Stomach (tissue), 9 donors: ENCODE results near the gene COL11A2. TPM values are rescaled to one million over a fixed set of nuclear protein-coding genes. Genes with fewer than 3 reads are reported as not detected.
"Not testable (repeated sequence)": the region's sequence is repeated elsewhere in the genome, so short reads cannot be mapped to it uniquely, and the experiment has no call there.

ENCODE experiments used
- DNase-seq, 2 donors: peaks; one replicate each; pipeline versions ENCODE4 v3.0.0 to v3.0.0-alpha.2; 2013 to 2019
- H3K27ac ChIP-seq, 5 donors: fragments of 200-600 bp in 4 of 5; sonication (generic) in 4 of 5; one replicate each; pipeline ENCODE4 v1.5.1; 2013 to 2019; ENCODE audit warnings: mild to moderate bottlenecking in 1 of 5, moderate library complexity in 1 of 5
- H3K27me3 ChIP-seq, 3 donors: fragments of 200-600 bp; sonication (generic); one replicate each; pipeline ENCODE4 v1.5.1; 2017 to 2019; ENCODE audit warnings: mixed run types in 1 of 3
- H3K36me3 ChIP-seq, 4 donors: fragments of 200-600 bp; sonication (generic); 1 replicate in 3 of 4; 2 replicates in 1 of 4; pipeline ENCODE4 v1.5.1; 2016 to 2019
- H3K4me1 ChIP-seq, 4 donors: fragments of 200-600 bp; sonication (generic); one replicate each; pipeline ENCODE4 v1.5.1; 2016 to 2019
- H3K4me3 ChIP-seq, 4 donors: fragments of 200-600 bp; sonication (generic) in 3 of 4; one replicate each; pipeline ENCODE4 v1.5.1; 2016 to 2019; ENCODE audit warnings: mild to moderate bottlenecking in 1 of 4
- H3K9me3 ChIP-seq, 4 donors: fragments of 200-600 bp; sonication (generic); one replicate each; pipeline ENCODE4 v1.5.1; 2016 to 2019
- CTCF ChIP-seq, 7 experiments: fragments of 450-650 bp in 4 of 7; fragments of 200-600 bp in 3 of 7; sonication (generic) in 3 of 7; IDR thresholded peaks; one replicate each; pipeline ENCODE4 v1.5.1; 2016 to 2019; ENCODE audit warnings: antibody characterized with exemption in 7 of 7, control low read depth in 2 of 7, mild to moderate bottlenecking in 1 of 7
- EP300 ChIP-seq: sonication (generic); formaldehyde crosslinking; IDR thresholded peaks from one replicate; pipeline ENCODE4 v1.6.1; 2017; ENCODE audit warnings: antibody characterized with exemption
- POLR2A ChIP-seq, 4 donors: fragments of 450-650 bp; IDR thresholded peaks; one replicate each; pipeline ENCODE4 v1.6.1; 2016; ENCODE audit warnings: antibody characterized with exemption in 4 of 4, control low read depth in 2 of 4, mild to moderate bottlenecking in 1 of 4, moderate library complexity in 1 of 4
- POLR2AphosphoS5 ChIP-seq, 3 donors: sonication (generic); formaldehyde crosslinking; IDR thresholded peaks; one replicate each; pipeline ENCODE4 v1.6.1; 2016; ENCODE audit warnings: antibody characterized with exemption in 3 of 3
- WGBS, 5 donors: extraction: QIAGEN DNeasy Blood & Tissue Kit in 3 of 5; methylation state at CpG; one replicate each; pipeline versions ENCODE4 v1.1.5 to v1.1.7; 2013 to 2018; 5-methylcytosine and 5-hydroxymethylcytosine counted together
- intact Hi-C: fragments of 100-400 bp; cut with DNase I; formaldehyde crosslinking; loops from one replicate; pipeline ENCODE4 v1.15.1; 2023; ENCODE audit warnings: low total_unique reads
- polyA plus RNA-seq, 3 donors: library from polyadenylated mRNA; stranded (reverse); fragments of 200-250 nt; gene quantifications; one replicate each; pipeline ENCODE4 v1.2.3, GENCODE V29; 2013
- total RNA-seq, 5 donors: library from RNA; depleted of rRNA; stranded (reverse); fragments of >200 nt; gene quantifications; one replicate each; pipeline versions ENCODE4 v1.1.0 to v1.2.3, GENCODE V29; 2014 to 2016
- donor health status: healthy with polysubstance abuse.
- donor health status: Bipolar disorder and iron deficiency.
- donor health status: healthy.

COL11A2 gene
- total and polyA plus RNA-seq, 8 donors: under 0.01 to 1.5 (median 0.87) TPM; not detected in 3

- Histone ChIP-seq H3K36me3 (no peaks in the 10 kb centered on the region), H3K27ac (no peak overlapping the region), H3K4me3 (no peak overlapping the region), H3K27me3 (peaks cover 0 to 50% (median 12%) of the 10 kb centered on the region in 3 donors), H3K9me3 (no peaks in the 10 kb centered on the region), H3K4me1 (no peaks in the 10 kb centered on the region)
- TF ChIP-seq POLR2AphosphoS5 (IDR thresholded peaks at IDR 0.05) (no peak), POLR2A (IDR thresholded peaks at IDR 0.05) (no peak), CTCF (IDR thresholded peaks at IDR 0.05) (no peak), EP300 (no peak)
- no peak for DNase-seq
- intact Hi-C loops: loop anchor here (10.0 kb wide), 1 partner anchor 112 kb away; no protein-coding TSS in a partner anchor
Observed at GRCh38 chr6:33236328-33236727, 44.1 kb upstream of the COL11A2 start.

GRCh38 chr6:33235221-33235634 lies 43.0 kb upstream of the COL11A2 start:
- Histone ChIP-seq H3K36me3 (no peaks in the 10 kb centered on the region), H3K9me3 (no peaks in the 10 kb centered on the region), H3K27me3 (peaks cover 0 to 39% (median 12%) of the 10 kb centered on the region in 3 donors), H3K4me3 (no peak overlapping the region), H3K27ac (no peak overlapping the region), H3K4me1 (no peaks in the 10 kb centered on the region)
- intact Hi-C loops: loop anchor here (10.0 kb wide), 1 partner anchor 110 kb away; no protein-coding TSS in a partner anchor
- WGBS, 5 donors: 13 to 24% (median 19%) methylated on average over 6 of the region's 6 CpGs
- no peak for TF ChIP-seq POLR2A (IDR thresholded peaks at IDR 0.05)
- TF ChIP-seq CTCF (IDR thresholded peaks at IDR 0.05): no peak
- TF ChIP-seq POLR2AphosphoS5 (IDR thresholded peaks at IDR 0.05): no peak
- no peak for TF ChIP-seq EP300
- DNase-seq: no peak

- H3K27ac ChIP-seq, H3K4me1 ChIP-seq, H3K4me3 ChIP-seq, intact Hi-C loops, DNase-seq, H3K36me3 ChIP-seq, H3K9me3 ChIP-seq: not testable (repeated sequence)
- H3K27me3 ChIP-seq: peaks cover 0 to 47% (median 0%) of the 10 kb centered on the region in 3 donors
- WGBS, 5 donors: 43 to 61% (median 44%) methylated on average over 14 of the region's 14 CpGs
Observed at GRCh38 chr6:33226503-33227120, 34.3 kb upstream of the COL11A2 start.

- no peak overlapping the region for H3K27ac ChIP-seq
- intact Hi-C loops: no loop called here
- H3K4me1 ChIP-seq: peaks cover 10 to 16% (median 15%) of the 10 kb centered on the region in 4 donors
- no peaks in the 10 kb centered on the region for H3K9me3 ChIP-seq
- H3K36me3 ChIP-seq: no peaks in the 10 kb centered on the region
- 56 to 60% (median 59%) methylated on average over 3 of the region's 3 CpGs for WGBS, 5 donors
- no peak for TF ChIP-seq POLR2A (IDR thresholded peaks at IDR 0.05)
- TF ChIP-seq EP300: no peak
- TF ChIP-seq POLR2AphosphoS5 (IDR thresholded peaks at IDR 0.05): no peak
- DNase-seq: no peak
- no peak overlapping the region for H3K4me3 ChIP-seq
- peaks cover 0 to 35% (median 10%) of the 10 kb centered on the region in 3 donors for H3K27me3 ChIP-seq
Observed at GRCh38 chr6:33217681-33218080, 25.4 kb upstream of the COL11A2 start.

- Histone ChIP-seq H3K27ac (no peak overlapping the region), H3K4me3 (no peak overlapping the region), H3K27me3 (peaks cover 0 to 35% (median 10%) of the 10 kb centered on the region in 3 donors), H3K36me3 (peaks cover 0 to 2% (median under 1%) of the 10 kb centered on the region in 4 donors), H3K9me3 (no peaks in the 10 kb centered on the region), H3K4me1 (peaks cover 13 to 21% (median 19%) of the 10 kb centered on the region in 4 donors)
- TF ChIP-seq EP300 (no peak), POLR2AphosphoS5 (IDR thresholded peaks at IDR 0.05) (no peak), POLR2A (IDR thresholded peaks at IDR 0.05) (no peak), CTCF (IDR thresholded peaks at IDR 0.05) (no peak)
- 76 to 81% (median 79%) methylated on average over 6 of the region's 6 CpGs for WGBS, 5 donors
- intact Hi-C loops: no loop called here
- no peak for DNase-seq
Observed at GRCh38 chr6:33217246-33217645, 25.0 kb upstream of the COL11A2 start.
